Activated CD8-positive, alpha-beta memory T cell treated with anti-CD3 and anti-CD28 coated beads for 24 hours (primary cell): Measurements from ENCODE around the gene NRL.

Experiments
- DNase-seq: peaks from one replicate; pipeline ENCODE4 v3.0.0-alpha.2; 2020

NRL gene

GRCh38 chr14:24143511-24143910, 28.8 kb upstream of the NRL start:
- DNase-seq = no peak

- peak; percentile 99 for DNase-seq
Observed at GRCh38 chr14:24141097-24141880, 26.5 kb upstream of the NRL start, which contains the start of gene EMC9. TSS of gene EMC9 (minus strand) at chr14:24141591. CDS start at chr14:24141304, 287 bp downstream.

GRCh38 chr14:24139272-24139934, 24.7 kb upstream of the NRL start:
- DNase-seq = no peak

GRCh38 chr14:24138396-24139271, 23.9 kb upstream of the NRL start:
- DNase-seq = no peak

GRCh38 chr14:24137529-24138395, 23.0 kb upstream of the NRL start:
- DNase-seq = no peak

GRCh38 chr14:24136684-24137528, 22.2 kb upstream of the NRL start:
- no peak for DNase-seq

- DNase-seq = peak; percentile 98
Observed at GRCh38 chr14:24135834-24136683, 21.3 kb upstream of the NRL start, which contains the start of gene PSME1. TSS of gene PSME1 (plus strand) at chr14:24136194. CDS start at chr14:24136263, 69 bp downstream.

- no peak for DNase-seq
Observed at GRCh38 chr14:24135584-24135833, 20.8 kb upstream of the NRL start.

- no peak for DNase-seq
Observed at GRCh38 chr14:24133735-24134134, 19.0 kb upstream of the NRL start.

GRCh38 chr14:24132976-24133375, 18.2 kb upstream of the NRL start:
- DNase-seq = no peak

GRCh38 chr14:24132061-24132685, 17.4 kb upstream of the NRL start:
- peak; percentile 71 for DNase-seq

GRCh38 chr14:24131549-24131966, 16.8 kb upstream of the NRL start:
- no peak for DNase-seq

GRCh38 chr14:24130717-24131548, 16.2 kb upstream of the NRL start:
- DNase-seq = no peak

- DNase-seq = no peak
Observed at GRCh38 chr14:24130380-24130716, 15.6 kb upstream of the NRL start, which contains the start of gene FITM1. TSS of gene FITM1 (plus strand) at chr14:24130659. CDS start at chr14:24131564, 905 bp downstream.

- DNase-seq = no peak
Observed at GRCh38 chr14:24129410-24129998, 14.8 kb upstream of the NRL start.

GRCh38 chr14:24127673-24128072, 12.9 kb upstream of the NRL start:
- DNase-seq = no peak

- DNase-seq = no peak
Observed at GRCh38 chr14:24126939-24127338, 12.2 kb upstream of the NRL start.
